GM19324 (cell line): ENCODE measurements around the gene STYXL2.

Experiments used
- ATAC-seq: cut with Tn5 transposase; IDR thresholded peaks from one replicate; pipeline ENCODE4 v1.9.1; 2021; ENCODE audit warnings: mild to moderate bottlenecking, moderate library complexity; ENCODE audit not compliant: unreplicated experiment, low FRiP score

Gene STYXL2

DNA sequence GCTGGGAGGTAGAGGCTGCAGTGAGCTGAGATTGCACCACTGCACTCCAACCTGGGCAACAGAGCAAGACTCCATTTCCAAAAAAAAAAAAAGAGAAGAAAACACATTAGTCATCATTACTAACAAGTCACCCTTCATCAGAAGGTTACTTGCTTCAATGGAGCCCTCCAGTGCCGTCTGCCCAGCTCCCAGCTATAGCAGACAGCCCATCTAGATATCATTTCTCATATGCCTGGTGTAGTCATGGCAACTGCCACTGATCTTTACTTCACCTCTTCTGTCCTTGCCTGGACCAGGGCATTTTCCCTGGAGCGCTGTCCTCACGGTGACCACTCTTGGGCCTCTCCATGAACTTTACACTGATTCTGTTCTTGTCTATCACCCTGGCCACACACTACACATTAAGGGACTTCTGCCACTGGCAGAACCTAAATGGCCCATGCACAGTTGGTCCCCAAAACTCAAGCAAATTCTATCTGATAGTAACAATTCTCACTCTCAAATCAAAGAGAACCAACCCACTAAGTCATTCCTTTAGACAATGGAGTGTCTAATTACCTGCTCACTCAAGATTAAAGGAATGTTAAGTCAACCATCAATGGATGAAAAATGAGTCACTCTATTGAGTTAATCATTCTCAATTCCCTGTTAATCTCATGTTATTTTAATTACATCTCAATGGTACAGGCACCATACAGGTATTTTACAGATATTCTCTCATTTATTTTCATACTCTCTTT, 16.6 kb upstream of the STYXL2 start:
- no peak for ATAC-seq

DNA sequence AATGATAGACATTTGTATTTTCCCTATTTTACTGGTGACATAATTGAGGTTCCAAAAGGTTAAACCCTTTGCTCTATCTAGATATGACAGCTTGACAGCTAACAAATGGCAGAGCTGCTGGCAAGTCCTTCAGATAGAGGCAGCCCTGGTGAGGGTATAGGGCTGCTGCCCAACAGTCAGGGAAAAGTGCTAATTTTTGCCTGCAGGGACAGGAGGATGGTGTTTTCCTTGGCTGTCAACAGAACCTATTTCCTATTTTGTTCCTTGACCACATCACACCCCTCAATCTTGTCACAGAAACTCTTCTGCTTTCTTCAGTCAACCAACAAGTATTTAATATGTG, 16.0 kb upstream of the STYXL2 start:
- no peak for ATAC-seq

DNA sequence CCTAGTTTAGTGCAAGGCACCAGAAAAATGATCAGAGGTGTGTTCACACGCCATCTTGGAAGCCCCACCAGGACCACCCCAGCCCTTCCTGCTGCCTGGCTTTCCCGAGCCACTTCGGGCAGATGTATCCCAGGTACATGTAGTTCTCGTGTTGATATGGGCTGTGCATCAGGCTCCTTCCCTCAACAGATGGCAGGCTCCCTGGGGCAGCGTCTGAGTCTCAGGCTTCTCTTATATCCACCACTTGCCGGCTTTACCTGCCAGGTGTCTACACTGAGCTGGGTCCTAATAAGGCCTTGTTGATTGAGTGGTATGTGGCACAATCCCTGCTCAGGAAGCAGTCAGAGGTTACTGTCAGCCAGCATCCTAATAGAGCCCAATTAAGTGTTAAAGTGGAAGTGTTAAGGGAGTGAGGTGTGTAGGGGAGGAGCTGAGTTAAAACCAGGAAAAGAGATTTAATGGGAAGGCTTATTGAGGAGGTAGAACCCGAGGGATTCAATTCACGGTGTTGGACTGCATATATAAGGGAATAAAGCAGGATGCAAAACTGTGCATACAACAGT, 12.2 kb upstream of the STYXL2 start:
- no peak for ATAC-seq

DNA sequence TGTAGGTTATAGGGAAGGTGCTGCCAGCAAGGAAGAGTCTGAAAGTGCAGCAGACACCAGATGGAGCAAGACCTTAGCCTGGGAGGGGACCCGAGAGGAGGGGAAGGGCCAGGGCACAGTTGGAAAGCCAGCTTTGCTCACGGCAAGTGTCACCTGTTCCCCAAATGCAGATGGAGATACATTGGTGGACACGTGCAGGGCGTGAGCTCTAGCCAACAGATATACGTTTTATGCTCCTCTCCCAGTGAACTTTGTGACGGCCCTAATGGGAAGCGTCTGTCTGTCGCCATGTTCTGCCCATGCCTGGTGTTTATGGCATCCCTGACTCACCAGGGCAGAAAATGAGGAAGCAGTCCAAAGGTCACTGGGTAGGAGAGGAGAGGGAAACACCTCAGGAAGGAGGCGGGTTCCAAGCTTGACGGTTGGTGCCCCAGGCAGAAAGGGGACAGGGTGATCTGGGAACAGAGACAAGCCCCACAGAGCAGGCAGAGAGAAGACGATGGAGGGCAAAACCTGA, 11.3 kb upstream of the STYXL2 start:
- ATAC-seq, result no peak

DNA sequence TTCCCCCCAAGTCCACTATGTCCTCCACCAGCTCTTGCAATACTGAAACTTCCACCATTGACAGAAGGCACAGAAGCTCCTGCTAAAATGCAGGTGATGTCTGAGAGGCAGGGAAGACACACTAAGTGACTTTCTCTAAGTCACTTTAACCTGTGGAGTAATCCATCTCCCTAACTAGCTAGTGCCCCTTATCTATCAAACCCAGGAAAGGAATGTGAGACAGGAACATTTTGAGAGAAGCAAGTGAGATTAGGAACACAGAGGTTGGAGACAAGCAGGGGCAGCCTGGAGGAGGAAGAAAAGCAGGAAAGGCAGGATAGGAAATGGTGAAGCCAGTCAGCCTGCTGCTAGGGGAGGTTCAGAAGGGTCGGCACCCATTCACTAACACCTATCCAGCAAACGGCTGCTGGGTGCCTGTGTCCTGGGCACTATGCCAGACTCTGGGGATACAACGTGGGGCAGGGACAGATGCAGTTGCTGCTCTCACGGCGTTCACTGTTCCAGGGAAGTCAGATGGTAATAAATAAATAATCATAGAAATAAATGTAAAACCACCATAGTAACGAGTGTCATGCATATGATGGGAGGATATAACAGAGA, 10.7 kb upstream of the STYXL2 start:
- ATAC-seq, result no peak

DNA sequence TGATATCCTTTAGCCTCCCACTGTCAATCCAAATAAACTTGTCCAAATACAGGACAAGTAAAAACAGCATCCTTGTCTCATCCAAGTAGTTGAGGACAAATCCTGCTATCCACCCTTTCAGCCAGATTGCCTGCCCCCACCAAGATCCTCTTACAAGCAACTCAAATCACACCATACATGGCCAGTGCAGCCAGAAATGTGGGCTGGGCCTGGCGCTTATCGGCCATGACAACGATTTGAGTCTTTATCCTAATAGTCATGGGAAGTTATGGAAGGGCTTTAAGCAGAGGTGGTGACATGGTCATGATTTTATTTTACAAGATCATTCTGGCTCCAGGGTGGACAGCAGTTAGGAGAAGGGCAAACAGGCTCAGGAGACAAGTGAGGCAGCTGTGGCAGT, 10.0 kb upstream of the STYXL2 start:
- ATAC-seq, result no peak

DNA sequence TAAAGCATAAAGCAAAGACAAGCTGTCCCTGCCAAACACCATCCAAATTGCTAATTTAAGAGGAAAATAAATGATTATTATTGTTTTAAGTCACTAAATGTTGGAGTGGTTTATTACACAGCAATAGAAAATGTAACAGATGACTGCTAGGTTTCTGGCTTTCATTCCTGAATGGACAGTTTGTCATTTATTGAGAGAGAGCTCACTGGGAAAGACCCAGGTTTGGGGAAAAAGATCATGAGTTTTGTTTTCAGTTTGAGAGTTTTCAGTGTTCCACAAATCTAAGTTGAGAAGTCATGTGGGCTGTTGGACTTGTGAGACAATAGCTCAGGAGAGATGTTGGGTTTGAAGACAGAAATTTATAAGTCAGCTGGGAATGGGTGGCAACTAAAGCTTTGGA, 9.1 kb upstream of the STYXL2 start:
- no peak for ATAC-seq

DNA sequence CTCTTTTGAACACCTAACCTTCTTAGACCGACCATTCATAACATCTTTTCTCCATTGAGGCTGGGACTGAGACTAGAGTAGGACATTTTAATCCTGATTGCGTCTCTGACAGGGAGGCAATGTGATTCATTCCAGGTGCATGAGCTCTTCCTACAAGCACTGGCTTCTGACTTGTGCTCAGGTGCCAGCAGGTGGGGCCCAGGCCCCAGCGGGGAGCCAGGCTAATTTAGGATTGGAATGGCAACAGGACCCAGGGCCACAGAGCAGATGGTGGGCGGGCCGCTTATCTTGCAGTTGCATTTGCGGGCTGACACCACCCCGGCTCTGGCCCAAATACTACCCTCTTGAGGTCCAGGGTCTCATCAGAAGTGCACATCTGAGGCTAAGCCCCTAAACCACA, 7.8 kb upstream of the STYXL2 start:
- no peak for ATAC-seq

DNA sequence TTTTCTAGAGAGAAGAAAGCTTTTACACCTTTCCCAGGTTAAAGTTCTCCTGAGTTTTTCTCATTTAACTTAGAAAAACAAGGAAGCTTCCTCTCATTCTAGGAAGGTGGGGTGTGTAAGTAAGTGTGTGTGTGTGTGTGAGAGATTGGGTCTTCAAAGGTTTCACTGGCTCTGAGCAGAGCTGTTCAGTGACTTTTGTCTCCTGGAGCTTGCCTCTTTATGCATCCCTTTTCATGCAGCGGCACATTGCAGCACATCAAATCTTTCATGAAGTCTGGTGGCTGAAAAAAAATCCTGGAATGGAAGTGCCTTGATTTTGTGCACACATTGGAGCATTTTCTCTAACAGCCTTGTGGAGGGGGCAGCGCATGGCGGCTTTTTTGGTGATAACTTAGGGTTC, 7.1 kb upstream of the STYXL2 start:
- ATAC-seq, result no peak

DNA sequence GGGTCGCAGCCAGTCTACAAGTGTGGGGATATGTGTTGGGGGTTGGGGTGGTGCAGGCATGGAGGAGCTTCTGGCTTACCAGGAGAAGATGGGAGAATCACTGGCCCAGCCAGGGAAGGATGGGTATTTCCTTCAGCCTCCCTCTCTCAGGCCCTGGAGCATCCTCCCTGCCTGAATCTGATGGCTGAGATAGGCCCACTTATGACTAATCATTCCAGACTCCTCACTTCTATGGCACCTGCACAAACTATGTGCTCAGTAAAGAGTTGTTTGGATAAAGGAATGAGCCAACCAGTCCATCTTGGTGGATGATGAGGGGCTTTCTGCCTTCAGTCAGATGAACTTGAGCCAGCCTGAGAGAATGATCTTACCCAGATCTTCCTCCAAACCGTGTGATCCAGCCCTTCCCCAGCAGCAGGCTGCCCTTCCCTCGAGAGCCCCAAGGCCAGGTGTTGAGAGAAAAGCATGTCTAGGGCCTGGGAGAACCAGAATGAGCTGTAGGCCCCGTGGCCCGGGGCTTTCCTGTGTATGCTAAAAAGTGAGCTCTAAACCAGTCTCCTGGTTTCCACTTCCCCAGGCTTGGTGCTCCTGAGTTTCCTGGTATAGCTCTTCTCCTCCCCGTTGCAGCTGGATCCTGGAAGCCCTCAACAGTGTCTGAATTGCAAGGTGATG, 5.0 kb upstream of the STYXL2 start:
- ATAC-seq, result no peak

DNA sequence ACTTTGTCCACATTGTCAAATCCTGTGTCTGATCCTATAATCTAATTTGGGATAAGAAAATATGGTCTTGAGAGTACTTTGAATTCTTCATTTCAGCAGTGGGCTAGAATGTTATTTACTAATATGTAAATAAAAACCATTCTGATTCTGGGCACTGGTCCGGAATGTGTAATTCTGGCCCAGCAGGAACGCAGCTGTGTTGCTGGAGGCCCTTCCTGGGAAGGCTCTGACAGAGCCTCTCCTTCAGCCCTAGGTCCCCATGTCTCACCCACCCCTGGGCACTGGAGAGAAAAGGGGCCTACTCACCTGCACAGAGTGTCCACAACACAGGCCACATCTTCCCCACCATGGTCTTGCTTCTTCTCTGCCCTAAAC, 3.9 kb upstream of the STYXL2 start:
- no peak for ATAC-seq

DNA sequence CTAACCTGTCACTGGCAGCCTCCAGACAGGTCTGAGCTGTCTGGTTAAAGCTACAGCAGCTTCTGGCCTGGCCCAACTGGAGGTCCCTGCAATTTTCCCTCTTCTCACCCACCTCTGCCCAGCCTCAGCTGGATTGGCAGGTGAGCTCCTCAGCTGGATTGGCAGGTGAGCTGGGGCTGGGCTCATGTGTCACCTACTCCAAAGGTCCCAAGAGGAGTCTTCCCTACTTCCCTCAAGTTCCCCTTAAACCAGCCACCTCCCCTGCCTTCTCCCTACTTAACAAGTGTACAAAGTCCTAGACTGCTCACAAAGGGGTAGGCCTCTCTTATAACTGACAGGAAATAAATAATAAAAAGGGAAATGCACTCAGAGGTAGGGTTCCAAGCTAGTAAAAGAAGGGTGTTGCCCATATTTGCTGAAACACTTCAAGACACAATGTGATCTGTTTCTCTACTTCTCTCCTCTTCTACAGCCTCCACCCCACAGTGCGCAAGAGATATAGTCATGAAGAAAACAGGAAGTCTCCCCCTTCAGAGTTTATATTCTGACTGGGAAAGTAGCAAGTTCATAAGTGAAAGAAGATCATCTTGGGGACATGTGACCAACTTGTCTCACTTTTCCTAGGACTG, 3.4 kb upstream of the STYXL2 start, which contains the start of gene GPA33:
TSS of gene GPA33 (minus strand) at position 64 of the 629 bp plus-strand sequence. CDS start 90 bp downstream, outside the sequence.
- ATAC-seq, result no peak

DNA sequence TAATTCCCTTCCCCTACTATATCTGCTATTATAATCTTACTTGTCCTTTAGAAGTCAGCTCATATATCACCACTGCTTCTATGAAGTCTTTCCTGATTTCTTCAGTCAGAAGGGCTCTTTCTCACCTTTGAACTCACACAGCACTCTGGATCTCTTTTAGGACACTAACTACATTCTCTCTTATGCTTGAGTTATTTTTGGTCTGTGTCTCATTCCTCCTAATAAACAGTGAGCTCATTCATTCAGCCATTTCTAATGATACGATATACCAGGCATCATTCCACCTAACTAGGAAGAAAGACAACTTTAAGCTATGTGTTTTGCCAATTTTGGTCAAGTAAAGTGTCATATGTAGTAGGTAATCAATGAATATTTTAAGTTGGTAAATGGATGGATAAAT, 1.2 kb upstream of the STYXL2 start:
- no peak for ATAC-seq

DNA sequence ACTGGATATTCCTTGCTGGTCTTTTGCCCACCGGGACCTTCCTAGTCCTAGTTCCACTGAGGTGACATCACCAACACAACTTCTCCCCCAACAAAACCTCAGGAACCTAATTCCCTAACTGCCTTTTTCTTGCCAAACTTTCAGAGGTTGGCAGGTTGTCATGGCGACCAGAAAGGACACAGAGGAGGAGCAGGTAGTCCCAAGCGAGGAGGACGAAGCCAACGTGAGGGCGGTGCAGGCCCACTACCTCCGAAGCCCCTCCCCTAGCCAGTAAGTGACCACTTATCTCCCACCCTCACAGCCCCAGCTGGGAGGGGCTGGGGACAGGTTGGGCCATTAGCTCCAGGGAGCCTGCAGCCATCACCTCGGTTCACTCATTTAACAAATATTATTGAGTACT, 815 bp downstream of the STYXL2 start:
- ATAC-seq, result no peak

DNA sequence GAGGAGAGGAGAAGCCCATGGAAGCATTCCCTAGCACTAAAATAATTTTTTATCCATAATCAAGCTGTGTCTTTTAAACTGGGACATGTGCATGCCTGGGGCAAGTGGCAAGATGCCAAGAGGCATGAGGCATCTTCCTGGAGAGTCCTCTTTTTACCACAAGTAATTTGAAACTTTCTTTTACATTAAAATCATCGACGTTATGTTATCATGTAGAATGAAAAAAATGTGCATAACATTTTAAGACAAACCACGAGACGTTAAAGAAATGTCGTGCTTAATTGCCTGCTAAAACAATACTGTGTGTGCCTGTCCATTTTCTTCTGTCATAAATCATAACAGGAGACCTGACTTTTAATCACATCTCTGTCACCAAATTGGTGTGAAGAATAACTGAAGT, 1.5 kb downstream of the STYXL2 start:
- ATAC-seq, result no peak

DNA sequence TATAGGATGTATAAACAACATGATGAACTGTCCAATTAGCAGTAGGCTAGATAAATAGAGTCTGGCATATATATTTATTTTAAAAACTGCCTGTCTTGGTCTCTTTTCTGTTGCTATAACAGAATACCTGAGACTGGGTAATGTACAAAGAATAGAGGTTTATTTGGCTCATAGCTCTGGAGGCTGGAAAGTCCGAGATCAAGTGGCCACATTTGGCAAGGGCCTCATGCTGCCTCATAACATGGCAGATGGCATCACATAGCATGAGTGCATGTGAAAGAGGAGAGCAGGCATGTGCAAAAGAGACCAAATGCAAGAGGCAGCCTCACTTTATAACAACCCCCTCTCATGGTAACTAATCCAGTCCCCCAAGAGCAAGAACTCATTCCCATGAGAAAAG, 6.0 kb downstream of the STYXL2 start:
- ATAC-seq, result no peak

DNA sequence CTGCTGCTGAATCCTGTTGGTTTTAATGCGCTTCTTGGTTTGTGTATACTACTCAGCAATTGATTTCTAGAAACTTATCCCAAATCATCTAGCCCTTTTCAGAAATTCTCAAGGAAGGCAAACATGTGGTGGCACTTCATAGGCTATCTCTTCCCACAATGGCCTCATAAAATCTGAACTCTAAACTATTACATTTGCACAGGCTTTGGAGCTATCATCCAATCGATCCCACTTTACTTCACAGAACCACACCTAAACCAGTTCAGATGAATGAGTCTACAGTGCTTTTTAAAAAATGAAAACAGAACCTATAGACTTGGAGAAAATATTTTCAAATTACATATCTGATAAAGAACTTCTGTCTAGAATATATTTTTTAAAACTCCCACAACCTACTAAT, 6.9 kb downstream of the STYXL2 start:
- ATAC-seq, result no peak

DNA sequence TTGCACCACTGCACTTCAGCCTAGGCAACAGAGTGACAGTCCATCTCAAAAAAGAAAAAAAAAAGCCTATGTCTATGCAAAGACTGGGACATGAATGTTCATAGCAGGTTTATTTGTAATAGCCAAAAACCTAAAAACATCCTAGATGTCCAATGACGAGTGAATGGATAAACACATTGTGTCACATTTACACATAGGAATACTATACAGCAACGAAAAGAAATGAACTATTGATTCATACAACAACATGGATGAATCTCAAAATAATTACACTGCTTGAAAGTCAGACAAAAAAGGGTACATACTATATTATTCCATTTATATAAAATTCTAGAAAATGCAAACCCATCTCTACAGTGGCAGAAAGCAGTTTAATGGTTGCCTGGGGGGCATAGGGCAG, 7.9 kb downstream of the STYXL2 start:
- ATAC-seq, result no peak

DNA sequence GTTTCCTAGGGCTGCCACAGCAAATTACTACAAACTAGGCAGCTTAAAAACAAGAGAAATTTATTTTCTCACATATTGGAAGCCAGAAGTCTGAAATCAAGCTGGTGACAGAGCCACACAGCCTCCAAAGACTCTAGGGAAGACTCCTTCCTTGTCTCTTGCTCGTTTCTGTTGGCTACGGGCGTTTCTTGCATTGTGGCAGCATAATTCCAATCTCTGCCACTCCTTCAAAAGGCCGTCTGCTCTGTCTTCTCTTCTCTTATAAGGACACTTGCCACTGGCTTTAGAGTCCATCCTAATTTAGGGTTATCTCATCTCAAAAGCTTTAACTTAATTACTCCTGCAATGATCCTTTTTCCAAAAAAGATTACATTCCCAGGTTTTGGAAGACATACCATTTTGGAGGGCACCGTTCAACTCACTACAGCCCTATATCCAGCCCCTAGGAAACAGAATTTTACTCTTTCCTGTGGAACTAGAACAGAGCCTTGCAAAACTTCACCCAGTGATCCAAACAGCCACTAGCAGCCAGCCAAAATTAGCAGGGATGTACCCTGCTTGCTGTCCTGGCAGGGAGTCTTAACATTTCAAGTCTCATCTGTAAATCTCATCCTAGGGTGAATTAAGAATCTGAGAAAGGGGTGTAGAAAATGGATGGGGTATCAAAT, 9.2 kb downstream of the STYXL2 start:
- no peak for ATAC-seq

DNA sequence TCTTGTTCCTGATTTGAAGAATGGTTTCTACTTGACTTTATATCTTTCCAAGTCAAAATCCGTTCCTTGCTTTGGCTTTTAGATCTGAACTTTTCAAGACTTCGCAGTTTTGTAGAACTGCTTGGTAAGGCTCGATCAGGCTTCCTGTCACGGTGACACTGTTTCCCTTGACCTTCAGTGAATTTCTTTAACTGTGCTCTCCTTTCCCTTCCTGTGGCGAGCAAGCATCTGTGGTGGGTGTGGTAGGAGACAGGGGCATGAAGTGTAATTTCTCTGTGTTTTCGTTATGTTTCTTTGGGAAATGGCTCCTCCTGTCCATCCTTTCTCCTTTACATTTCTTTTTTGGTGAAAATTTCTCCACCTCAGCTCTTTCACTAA, 10.4 kb downstream of the STYXL2 start:
- ATAC-seq, result no peak
